K562 (cell line): ENCODE results near the gene CEMIP2. TPM values are rescaled to one million over a fixed set of nuclear protein-coding genes. Genes with fewer than 3 reads are reported as not detected.

Source experiments
- ATAC-seq: fragments of 200-7000 bp; cut with Tn5 transposase; 3 replicates; pipeline ENCODE4 v1.9.1; 2020; ENCODE audit warnings: moderate library complexity
- BruUV-seq: library from RNA; stranded (reverse); fragments of 400-500 nt; replicated peaks from 2 replicates; lab custom pipeline; 2021; lab: Mats Ljungman, UMichigan
- CTCF ChIA-PET: fragments of 300-600 bp; formaldehyde crosslinking; extraction: SDS; loops from one replicate; lab custom pipeline; 2021; ENCODE audit warnings: low intra/inter-chr PET ratio; lab: Yijun Ruan, JAX
- POLR2A ChIA-PET: fragments of 300-600, 350-650 bp; sonication (Branson Sonifier 250); formaldehyde crosslinking; extraction: SDS; loops from one replicate; lab custom pipeline; 2021; ENCODE audit warnings: antibody characterized with exemption, inconsistent platforms; lab: Yijun Ruan, JAX
- DNase-seq, 4 experiments: peaks; one replicate each; pipeline versions ENCODE4 v3.0.0 to v3.0.0-alpha.2; 2011 to 2018; ENCODE audit warnings: low spot score in 3 of 4, mixed read lengths in 3 of 4; ENCODE audit errors: extremely low read depth in 1 of 4
- FAIRE-seq: peaks from 2 replicates; lab custom pipeline; 2011; peaks lifted over from hg19 to GRCh38; lab: Jason Lieb, UNC
- H2AFZ ChIP-seq: 2 replicates; pipeline ENCODE4 v1.6.0; 2011; ENCODE audit warnings: low read depth, low read length, control low read depth, inconsistent platforms
- H3K27ac ChIP-seq: fragments of 200-600 bp; 3 replicates; pipeline ENCODE4 v1.8.0; 2011; ENCODE audit warnings: low read depth, mild to moderate bottlenecking, control low read depth, inconsistent platforms, low read length, moderate library complexity, mixed read lengths; ENCODE audit errors: extremely low read depth
- H3K27me3 ChIP-seq, 2 experiments: fragments of 300-600 bp in 1 of 2; 2 replicates in 1 of 2; 3 replicates in 1 of 2; pipeline versions ENCODE4 v1.6.0 to v1.8.0; 2011; ENCODE audit warnings: inconsistent platforms in 2 of 2, low read length in 2 of 2, mild to moderate bottlenecking in 1 of 2, mixed read lengths in 1 of 2, moderate library complexity in 1 of 2; ENCODE audit not compliant: control insufficient read depth in 2 of 2, insufficient read depth in 2 of 2
- H3K36me3 ChIP-seq: fragments of 300-600 bp; 3 replicates; pipeline ENCODE4 v1.8.0; 2011; ENCODE audit warnings: mild to moderate bottlenecking, low read length, inconsistent platforms; ENCODE audit not compliant: control insufficient read depth, insufficient read depth
- H3K4me1 ChIP-seq, 2 experiments: fragments of 200-600 bp in 1 of 2; replicated peaks in 1 of 2; 2 replicates in 1 of 2; 3 replicates in 1 of 2; pipeline versions ENCODE4 v1.5.1 to v1.8.0; 2011; ENCODE audit warnings: inconsistent platforms in 2 of 2, low read length in 2 of 2, mild to moderate bottlenecking in 1 of 2, mixed read lengths in 1 of 2, moderate library complexity in 1 of 2; ENCODE audit not compliant: control insufficient read depth in 2 of 2, insufficient read depth in 2 of 2
- H3K4me2 ChIP-seq: 2 replicates; pipeline ENCODE4 v1.6.1; 2011; ENCODE audit warnings: low read length, control low read depth, inconsistent platforms, mixed read lengths; ENCODE audit not compliant: insufficient read depth
- H3K4me3 ChIP-seq: fragments of 200-600 bp; sonication (generic), shearing (Covaris generic); 2 replicates; pipeline ENCODE4 v1.5.1; 2016; ENCODE audit warnings: control low read depth, inconsistent platforms
- H3K79me2 ChIP-seq: fragments of 200-600 bp; 3 replicates; pipeline ENCODE4 v1.8.0; 2011; ENCODE audit warnings: low read length, inconsistent platforms; ENCODE audit not compliant: control insufficient read depth, insufficient read depth
- H3K9ac ChIP-seq, 2 experiments: 2 replicates each; pipeline versions ENCODE4 v1.6.0 to v1.6.1; 2011; ENCODE audit warnings: low read depth in 2 of 2, low read length in 2 of 2, control low read depth in 1 of 2, inconsistent platforms in 1 of 2, mild to moderate bottlenecking in 1 of 2, mixed read lengths in 1 of 2; ENCODE audit not compliant: insufficient read depth in 1 of 2
- H3K9me1 ChIP-seq: one replicate; pipeline ENCODE4 v1.6.0; 2011; ENCODE audit warnings: inconsistent platforms, mild to moderate bottlenecking, low read length, moderate library complexity; ENCODE audit not compliant: control insufficient read depth, insufficient read depth
- H3K9me3 ChIP-seq: replicated peaks from 2 replicates; pipeline ENCODE4 v1.5.1; 2011; ENCODE audit warnings: low read depth, low read length, inconsistent platforms; ENCODE audit not compliant: control insufficient read depth, insufficient read depth
- H4K20me1 ChIP-seq: replicated peaks from 2 replicates; pipeline ENCODE4 v1.6.1; 2011; ENCODE audit warnings: low read length, inconsistent platforms, mixed read lengths; ENCODE audit not compliant: control insufficient read depth, insufficient read depth
- CUX1 ChIP-seq: fragments of 200-800 bp; sonication (Bioruptor generic); IDR thresholded peaks from 2 replicates; pipeline ENCODE4 v1.6.1; 2016; ENCODE audit warnings: missing genetic modification characterization, missing compliant biosample characterization
- MTA1 ChIP-seq: fragments of 450-650 bp; IDR thresholded peaks from 2 replicates; pipeline ENCODE4 v1.6.1; 2017; ENCODE audit warnings: borderline replicate concordance
- NRF1 ChIP-seq, 2 experiments: fragments of 450-650 bp; IDR thresholded peaks in 1 of 2; conservative IDR thresholded peaks in 1 of 2; 2 replicates each; pipeline ENCODE4 v1.6.1; 2014; ENCODE audit warnings: mild to moderate bottlenecking in 2 of 2
- STAT5A ChIP-seq: IDR thresholded peaks from 2 replicates; pipeline ENCODE4 v1.6.1; 2012; ENCODE audit warnings: low read length, inconsistent platforms, borderline replicate concordance
- WGBS: fragments of 100-300 bp; shearing (Covaris generic); methylation state at CpG from one replicate; pipeline ENCODE4 v1.1.6; 2016; ENCODE audit warnings: low coverage, mixed read lengths; ENCODE audit not compliant: insufficient coverage; ENCODE audit errors: missing lambda C conversion rate; 5-methylcytosine and 5-hydroxymethylcytosine counted together
- in situ Hi-C: fragments of 300-500 bp; cut with MboI; formaldehyde crosslinking; loops from 4 replicates; pipeline ENCODE4 v1.15.0; 2018; ENCODE audit warnings: inconsistent platforms, mixed read lengths
- intact Hi-C: fragments of 100-400 bp; cut with micrococcal nuclease; formaldehyde crosslinking; loops from 2 replicates; pipeline ENCODE4 v1.14.2; 2022
- polyA plus RNA-seq, 8 experiments: library from polyadenylated mRNA; depleted of rRNA in 4 of 8; stranded (reverse) in 5 of 8; unstranded in 3 of 8; fragments of >200 nt; fragmentation: Nextera tagmentation in 2 of 8; fragmentation: Illumina TruSeq in 1 of 8; extraction: Ambion mirVana in 2 of 8; extraction: Trizol in 1 of 8; gene quantifications; 2 replicates each; pipeline versions ENCODE4 v1.2.1 to v1.2.3, GENCODE V29; 2011 to 2014; ENCODE audit warnings: inconsistent platforms in 1 of 8, missing spikeins in 1 of 8
- total RNA-seq, 7 experiments: library from RNA; depleted of rRNA in 6 of 7; stranded (reverse); fragments of >200 nt in 6 of 7; fragmentation: Illumina TruSeq in 2 of 7; extraction: Trizol in 2 of 7; gene quantifications; 2 replicates each; pipeline versions ENCODE4 v1.2.1 to v1.2.3, GENCODE V29; 2011 to 2021; ENCODE audit warnings: low replicate concordance in 1 of 7

CEMIP2 gene
- total and polyA plus RNA-seq, 9 of the 15 experiments (the other 6 are each of a cell fraction or from before 2014, with no cell fraction given) = 5.4 to 29.9 (median 14.2) TPM

DNA sequence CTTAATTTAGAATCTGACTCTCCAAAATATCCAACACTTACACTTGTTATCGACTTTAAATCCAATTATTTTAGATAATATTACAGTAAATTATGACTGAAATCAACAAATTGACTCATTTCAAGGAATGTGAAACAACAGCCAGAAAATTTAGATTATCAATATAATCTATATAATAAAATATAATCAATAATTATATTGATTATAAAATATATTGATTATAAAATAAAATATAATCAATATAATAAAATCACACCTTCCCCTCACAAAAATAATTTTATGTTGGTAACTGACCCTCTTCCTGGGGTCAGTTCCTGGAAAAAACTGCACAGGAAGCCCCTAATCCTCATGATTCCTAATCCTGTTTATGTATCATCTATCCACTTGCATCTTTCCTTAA, 91.1 kb downstream of the CEMIP2 start:
- no peaks in the 10 kb centered on the region; the same call in 2 of the 3 replicates for H3K36me3 ChIP-seq
- ChIA-PET POLR2A (no interaction called here), CTCF (no interaction called here)
- TF ChIP-seq MTA1 (no peak), CUX1 (peak; percentile 82), NRF1 (conservative IDR thresholded peaks at IDR 0.05 in 1 of 2, IDR thresholded peaks at IDR 0.05 in 1 of 2) (no peak), STAT5A (no peak)
- no peak overlapping the region for H3K4me3 ChIP-seq
- H4K20me1 ChIP-seq = no peaks in the 10 kb centered on the region
- no peak overlapping the region for H2AFZ ChIP-seq
- H3K4me2 ChIP-seq = no peak overlapping the region
- in situ Hi-C loops = no loop called here
- no peaks in the 10 kb centered on the region for H3K9me1 ChIP-seq
- DNase-seq = no peak
- intact Hi-C loops = no loop called here
- no peaks in the 10 kb centered on the region for H3K79me2 ChIP-seq
- no TSS peak for BruUV-seq
- peaks cover 7 to 19% of the 10 kb centered on the region in 2 experiments; a peak in 4 of 5 replicates for H3K4me1 ChIP-seq
- H3K27ac ChIP-seq = no peak overlapping the region
- peaks cover 2% of the 10 kb centered on the region for H3K9me3 ChIP-seq
- FAIRE-seq = no peak
- no peak for ATAC-seq
- H3K9ac ChIP-seq = no peak overlapping the region
- H3K27me3 ChIP-seq = no peaks in the 10 kb centered on the region
- 94% methylated on average over 1 of the region's 1 CpG for WGBS
